Esophagus muscularis mucosa (tissue), 4 donors: ENCODE data around the gene KL. TPM values are rescaled to one million over a fixed set of nuclear protein-coding genes. Genes with fewer than 3 reads are reported as not detected.

Experiments used
- DNase-seq: peaks from one replicate; pipeline ENCODE4 v3.0.0-alpha.2; 2017; ENCODE audit errors: extremely low spot score
- H3K27ac ChIP-seq, 4 donors: fragments of 200-600 bp; sonication (generic); replicated peaks in 1 of 4; 1 replicate in 3 of 4; 2 replicates in 1 of 4; pipeline ENCODE4 v1.5.1; 2016 to 2019; ENCODE audit warnings: mild to moderate bottlenecking in 1 of 4
- H3K27me3 ChIP-seq, 4 donors: fragments of 200-600 bp; sonication (generic); one replicate each; pipeline versions ENCODE4 v1.5.1 to v1.6.0; 2016 to 2019
- H3K36me3 ChIP-seq, 4 donors: fragments of 200-600 bp; sonication (generic); one replicate each; pipeline ENCODE4 v1.5.1; 2016 to 2019
- H3K4me1 ChIP-seq, 4 donors: fragments of 200-600 bp; sonication (generic); one replicate each; pipeline ENCODE4 v1.5.1; 2016 to 2019
- H3K4me3 ChIP-seq, 4 donors: fragments of 200-600 bp; sonication (generic); 1 replicate in 2 of 4; 2 replicates in 2 of 4; pipeline ENCODE4 v1.5.1; 2016 to 2019; ENCODE audit warnings: mild to moderate bottlenecking in 4 of 4, moderate library complexity in 1 of 4
- H3K9me3 ChIP-seq, 4 donors: fragments of 200-600 bp; sonication (generic); 1 replicate in 3 of 4; 2 replicates in 1 of 4; pipeline ENCODE4 v1.5.1; 2016 to 2019
- EP300 ChIP-seq: sonication (generic); formaldehyde crosslinking; IDR thresholded peaks from one replicate; pipeline ENCODE4 v1.6.1; 2017; ENCODE audit warnings: antibody characterized with exemption
- POLR2A ChIP-seq: fragments of 450-650 bp; IDR thresholded peaks from one replicate; pipeline ENCODE4 v1.6.1; 2017; ENCODE audit warnings: antibody characterized with exemption, moderate library complexity, mild to moderate bottlenecking, low read depth
- POLR2AphosphoS5 ChIP-seq, 2 donors: sonication (generic); formaldehyde crosslinking; IDR thresholded peaks; one replicate each; pipeline ENCODE4 v1.6.1; 2017; ENCODE audit warnings: antibody characterized with exemption in 2 of 2
- WGBS: methylation state at CpG from one replicate; pipeline ENCODE4 v1.1.5; 2018; 5-methylcytosine and 5-hydroxymethylcytosine counted together
- intact Hi-C: fragments of 100-400 bp; cut with DNase I; formaldehyde crosslinking; loops from one replicate; pipeline ENCODE4 v1.15.1; 2023
- total RNA-seq, 4 donors: library from RNA; depleted of rRNA; stranded (reverse); fragments of >200 nt; gene quantifications; one replicate each; pipeline versions ENCODE4 v1.1.0 to v1.2.1, GENCODE V29; 2016
- TF ChIP-seq, protein P1 (sequence below), 3 experiments: fragments of 200-600 bp in 2 of 3; fragments of 450-650 bp in 1 of 3; sonication (generic) in 2 of 3; IDR thresholded peaks; one replicate each; pipeline ENCODE4 v1.5.1; 2017 to 2019; ENCODE audit warnings: antibody characterized with exemption in 3 of 3, mild to moderate bottlenecking in 2 of 3, moderate library complexity in 1 of 3

KL gene
- total RNA-seq, 4 donors from 2014 or later, result 3.7 to 6.7 (median 5.5) TPM

DNA sequence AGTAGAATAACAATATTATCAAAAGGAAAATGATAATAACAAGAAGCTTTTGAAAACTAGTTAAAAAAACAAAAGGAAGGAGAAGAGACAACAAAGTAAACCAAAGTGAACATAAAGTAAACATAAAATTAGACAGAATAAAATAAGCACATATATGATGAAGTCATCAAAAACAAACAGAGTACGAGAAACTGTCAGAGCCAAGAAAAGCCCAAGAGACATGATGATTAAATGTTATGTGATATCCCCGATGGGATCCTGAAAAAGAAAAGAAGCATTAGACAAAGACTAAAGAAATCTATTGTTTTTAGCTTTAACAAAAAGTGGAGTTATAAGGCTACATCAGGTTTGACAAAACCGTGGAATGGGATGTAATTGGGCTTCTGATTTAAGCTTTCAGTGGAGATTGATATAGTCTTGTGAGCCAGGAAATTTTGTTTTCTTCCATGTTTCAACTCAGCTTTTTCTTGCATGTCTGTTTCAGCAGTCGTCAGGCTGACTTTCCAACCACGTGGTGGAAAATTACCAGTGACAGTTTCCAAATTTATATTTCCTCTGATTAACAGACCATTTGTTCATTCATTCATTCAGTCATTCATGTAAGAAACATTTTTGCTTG is 64.9 kb downstream of the KL start:
- H3K36me3 ChIP-seq, result no peaks in the 10 kb centered on the region
- intact Hi-C loops, result no loop called here
- TF ChIP-seq POLR2AphosphoS5 (IDR thresholded peaks at IDR 0.05), result no peak
- TF ChIP-seq, protein P1, sequence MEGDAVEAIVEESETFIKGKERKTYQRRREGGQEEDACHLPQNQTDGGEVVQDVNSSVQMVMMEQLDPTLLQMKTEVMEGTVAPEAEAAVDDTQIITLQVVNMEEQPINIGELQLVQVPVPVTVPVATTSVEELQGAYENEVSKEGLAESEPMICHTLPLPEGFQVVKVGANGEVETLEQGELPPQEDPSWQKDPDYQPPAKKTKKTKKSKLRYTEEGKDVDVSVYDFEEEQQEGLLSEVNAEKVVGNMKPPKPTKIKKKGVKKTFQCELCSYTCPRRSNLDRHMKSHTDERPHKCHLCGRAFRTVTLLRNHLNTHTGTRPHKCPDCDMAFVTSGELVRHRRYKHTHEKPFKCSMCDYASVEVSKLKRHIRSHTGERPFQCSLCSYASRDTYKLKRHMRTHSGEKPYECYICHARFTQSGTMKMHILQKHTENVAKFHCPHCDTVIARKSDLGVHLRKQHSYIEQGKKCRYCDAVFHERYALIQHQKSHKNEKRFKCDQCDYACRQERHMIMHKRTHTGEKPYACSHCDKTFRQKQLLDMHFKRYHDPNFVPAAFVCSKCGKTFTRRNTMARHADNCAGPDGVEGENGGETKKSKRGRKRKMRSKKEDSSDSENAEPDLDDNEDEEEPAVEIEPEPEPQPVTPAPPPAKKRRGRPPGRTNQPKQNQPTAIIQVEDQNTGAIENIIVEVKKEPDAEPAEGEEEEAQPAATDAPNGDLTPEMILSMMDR (IDR thresholded peaks at IDR 0.05), result no peak
- no peak for TF ChIP-seq POLR2A
- TF ChIP-seq EP300, result no peak
- no peak overlapping the region for H3K4me3 ChIP-seq
- DNase-seq, result no peak
- H3K27ac ChIP-seq, result no peak overlapping the region
- 57% methylated on average over 5 of the region's 5 CpGs for WGBS
- H3K27me3 ChIP-seq, result no peaks in the 10 kb centered on the region
- H3K4me1 ChIP-seq, result peaks cover 0 to 23% (median 14%) of the 10 kb centered on the region in 4 donors
- no peaks in the 10 kb centered on the region for H3K9me3 ChIP-seq

DNA sequence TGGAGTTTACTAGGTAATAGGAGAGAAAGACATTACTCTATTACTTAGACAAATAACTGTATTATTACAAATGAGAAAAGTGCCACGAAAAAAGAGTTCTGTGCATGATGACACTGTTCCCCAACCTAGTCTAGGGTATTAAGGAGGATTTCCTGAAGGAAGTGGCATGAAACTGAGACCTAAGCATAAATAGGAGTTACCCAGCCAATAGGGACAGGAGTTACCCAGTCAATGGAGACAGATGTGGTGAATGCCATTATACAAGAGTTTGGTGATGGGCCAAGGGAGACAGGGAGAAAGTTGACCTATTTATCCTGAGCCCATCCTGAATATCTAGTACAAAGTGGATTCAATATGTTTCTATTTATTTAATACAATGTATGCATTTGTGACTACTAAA is 65.4 kb downstream of the KL start:
- WGBS, result 50% methylated on average over 1 of the region's 1 CpG

DNA sequence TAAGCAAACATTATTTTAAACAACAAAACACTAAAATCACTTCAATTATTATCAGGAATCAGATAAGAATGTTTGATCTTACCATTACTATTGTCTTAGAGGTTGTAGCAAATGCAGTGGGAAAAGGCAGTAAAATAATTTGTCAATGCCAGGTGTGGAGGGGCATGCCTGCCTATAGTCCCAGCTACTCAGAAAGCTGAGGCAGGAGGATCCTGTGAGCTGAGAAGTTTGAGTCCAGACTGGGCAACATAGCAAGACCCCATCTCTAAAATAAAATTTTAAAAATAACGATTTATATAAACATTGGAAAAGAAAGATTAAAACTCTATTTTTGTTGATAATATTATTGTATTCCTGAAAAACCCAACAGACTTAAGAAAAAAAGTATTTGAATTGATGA is 66.8 kb downstream of the KL start:
- Histone ChIP-seq H3K9me3 (no peaks in the 10 kb centered on the region), H3K4me3 (no peak overlapping the region), H3K36me3 (no peaks in the 10 kb centered on the region), H3K27me3 (no peaks in the 10 kb centered on the region), H3K4me1 (peaks cover 0 to 25% (median 15%) of the 10 kb centered on the region in 4 donors), H3K27ac (no peak overlapping the region)
- DNase-seq, result no peak
- intact Hi-C loops, result no loop called here
- TF ChIP-seq POLR2A (no peak), EP300 (no peak), POLR2AphosphoS5 (IDR thresholded peaks at IDR 0.05) (no peak)
- TF ChIP-seq, protein P1 (IDR thresholded peaks at IDR 0.05), result no peak
- 91% methylated on average over 1 of the region's 1 CpG for WGBS

More for the DNA sequence above, 65.4 kb downstream of the KL start:
- intact Hi-C loops, result no loop called here
- Histone ChIP-seq H3K27ac (no peak overlapping the region), H3K27me3 (no peaks in the 10 kb centered on the region), H3K9me3 (no peaks in the 10 kb centered on the region), H3K4me3 (no peak overlapping the region), H3K4me1 (peaks cover 0 to 23% (median 14%) of the 10 kb centered on the region in 4 donors), H3K36me3 (no peaks in the 10 kb centered on the region)
- DNase-seq, result no peak
- TF ChIP-seq EP300 (no peak), POLR2A (no peak), POLR2AphosphoS5 (IDR thresholded peaks at IDR 0.05) (no peak)
- TF ChIP-seq, protein P1 (IDR thresholded peaks at IDR 0.05), result no peak

DNA sequence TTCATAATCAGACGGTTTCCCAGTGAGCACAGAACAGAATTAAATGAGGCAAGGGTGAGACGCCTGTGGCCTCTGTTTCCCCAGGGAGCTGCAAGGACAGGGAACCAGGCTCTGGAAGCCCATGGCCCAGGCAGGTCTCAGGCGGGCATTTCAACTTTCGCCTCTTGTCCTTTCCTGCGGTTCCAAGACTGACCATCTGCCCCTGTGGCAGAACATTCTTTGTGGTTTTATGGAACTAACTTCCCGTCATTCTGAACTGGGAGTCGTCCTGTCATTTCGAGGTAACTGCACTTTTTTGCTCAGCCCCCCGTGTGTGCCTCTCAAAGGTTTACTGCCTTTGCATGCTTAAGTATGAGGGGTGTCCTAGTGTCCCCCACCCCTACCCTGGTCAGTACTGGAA is 70.9 kb downstream of the KL start:
- H3K4me3 ChIP-seq, result no peak overlapping the region
- H3K36me3 ChIP-seq, result no peaks in the 10 kb centered on the region
- no peak overlapping the region for H3K27ac ChIP-seq
- no peaks in the 10 kb centered on the region for H3K9me3 ChIP-seq
- TF ChIP-seq, protein P1 (IDR thresholded peaks at IDR 0.05), result no peak
- TF ChIP-seq EP300 (no peak), POLR2A (no peak), POLR2AphosphoS5 (IDR thresholded peaks at IDR 0.05) (no peak)
- peaks cover 0 to 34% (median 19%) of the 10 kb centered on the region in 4 donors for H3K4me1 ChIP-seq
- H3K27me3 ChIP-seq, result no peaks in the 10 kb centered on the region
- intact Hi-C loops, result no loop called here
- WGBS, result 92% methylated on average over 9 of the region's 9 CpGs
- DNase-seq, result no peak

DNA sequence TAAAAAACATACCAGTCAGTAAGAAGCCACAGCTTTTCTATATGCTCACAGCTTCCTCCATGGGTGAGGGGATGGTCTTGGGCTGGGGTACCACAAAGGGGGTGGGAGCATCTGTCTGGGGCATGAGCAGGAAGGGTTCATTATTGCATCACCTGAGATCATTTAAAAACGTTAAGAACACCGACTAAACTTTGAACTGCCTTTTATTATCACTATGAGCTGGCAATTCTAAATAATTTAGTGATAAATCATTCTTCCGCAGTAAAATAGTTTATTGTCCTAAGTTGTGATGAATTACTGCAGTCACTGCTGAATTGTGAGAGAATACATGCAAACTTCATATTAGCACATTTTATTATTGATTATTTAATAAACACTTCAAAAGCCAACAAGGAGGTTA is 71.6 kb downstream of the KL start:
- Histone ChIP-seq H3K4me1 (peaks cover 2 to 34% (median 20%) of the 10 kb centered on the region in 4 donors), H3K4me3 (no peak overlapping the region), H3K27ac (no peak overlapping the region), H3K36me3 (no peaks in the 10 kb centered on the region), H3K9me3 (no peaks in the 10 kb centered on the region), H3K27me3 (no peaks in the 10 kb centered on the region)
- DNase-seq, result no peak
- intact Hi-C loops, result no loop called here
- TF ChIP-seq, protein P1 (IDR thresholded peaks at IDR 0.05), result no peak
- TF ChIP-seq POLR2A, result no peak
- no peak for TF ChIP-seq EP300
- no peak for TF ChIP-seq POLR2AphosphoS5 (IDR thresholded peaks at IDR 0.05)
- WGBS, result 28% methylated on average over 3 of the region's 3 CpGs
